GM12878 (cell line): ENCODE measurements around the gene DNAJA4. TPM values are rescaled to one million over a fixed set of nuclear protein-coding genes. Genes with fewer than 3 reads are reported as not detected.

ENCODE experiments used
- ATAC-seq: fragments of 200-7000 bp; cut with Tn5 transposase; 3 replicates; pipeline ENCODE4 v1.9.1; 2020; ENCODE audit warnings: mild to moderate bottlenecking, moderate library complexity
- BruUV-seq: library from RNA; stranded (reverse); fragments of 400-500 nt; replicated peaks from 2 replicates; lab custom pipeline; 2021; lab: Mats Ljungman, UMichigan
- CTCF ChIA-PET: fragments of 300-600 bp; sonication (Branson Sonifier 250); formaldehyde crosslinking; extraction: SDS; loops from one replicate; lab custom pipeline; 2021; ENCODE audit warnings: inconsistent platforms; lab: Yijun Ruan, JAX
- POLR2A ChIA-PET: fragments of 350-600 bp; formaldehyde crosslinking; extraction: SDS; loops from one replicate; lab custom pipeline; 2021; ENCODE audit warnings: inconsistent platforms; lab: Charles Lee
- RAD21 ChIA-PET: fragments of 300-600 bp; sonication (Branson Sonifier 250); formaldehyde crosslinking; loops from one replicate; lab custom pipeline; 2023; ENCODE audit warnings: antibody characterized with exemption; ENCODE audit not compliant: unreplicated experiment; lab: Charles Lee
- SMC1A ChIA-PET: fragments of 300-600 bp; sonication (Branson Sonifier 250); formaldehyde crosslinking; loops from one replicate; lab custom pipeline; 2023; ENCODE audit not compliant: unreplicated experiment, uncharacterized antibody; lab: Charles Lee
- DNase-seq: peaks from one replicate; pipeline ENCODE4 v3.0.0-alpha.2; 2011; ENCODE audit warnings: low read depth, low spot score
- FAIRE-seq: peaks from 3 replicates; lab custom pipeline; 2011; peaks lifted over from hg19 to GRCh38; lab: Jason Lieb, UNC
- H2AFZ ChIP-seq: 2 replicates; pipeline ENCODE4 v1.6.0; 2011; ENCODE audit warnings: low read depth, low read length, control low read depth; ENCODE audit not compliant: control insufficient read depth
- H3K27ac ChIP-seq: 2 replicates; pipeline ENCODE4 v1.5.1; 2011; ENCODE audit warnings: control low read depth; ENCODE audit not compliant: control insufficient read depth, insufficient read depth
- H3K27me3 ChIP-seq, 2 experiments: replicated peaks in 1 of 2; 2 replicates each; pipeline versions ENCODE4 v1.6.0 to v1.6.1; 2011; ENCODE audit warnings: low read length in 1 of 2; ENCODE audit not compliant: control insufficient read depth in 2 of 2, insufficient read depth in 2 of 2
- H3K36me3 ChIP-seq, 2 experiments: 2 replicates each; pipeline ENCODE4 v1.5.1; 2011; ENCODE audit warnings: low read length in 1 of 2; ENCODE audit not compliant: control insufficient read depth in 2 of 2, insufficient read depth in 2 of 2
- H3K4me1 ChIP-seq: 2 replicates; pipeline ENCODE4 v1.6.1; 2011; ENCODE audit warnings: mild to moderate bottlenecking, low read length, moderate library complexity, mixed read lengths; ENCODE audit not compliant: control insufficient read depth, insufficient read depth
- H3K4me2 ChIP-seq: 2 replicates; pipeline ENCODE4 v1.6.0; 2011; ENCODE audit warnings: control low read depth; ENCODE audit not compliant: control insufficient read depth, insufficient read depth
- H3K4me3 ChIP-seq: fragments of 200-600 bp; sonication (generic); 2 replicates; pipeline ENCODE4 v1.5.1; 2016
- H3K79me2 ChIP-seq: 2 replicates; pipeline ENCODE4 v1.6.0; 2011; ENCODE audit warnings: low read length; ENCODE audit not compliant: control insufficient read depth, insufficient read depth
- H3K9ac ChIP-seq: 2 replicates; pipeline ENCODE4 v1.8.0; 2011; ENCODE audit warnings: low read length, control low read depth, mixed read lengths; ENCODE audit not compliant: control insufficient read depth, insufficient read depth
- H3K9me3 ChIP-seq: replicated peaks from 3 replicates; pipeline ENCODE4 v1.5.1; 2011; ENCODE audit warnings: mild to moderate bottlenecking, low read length; ENCODE audit not compliant: control insufficient read depth, insufficient read depth
- H4K20me1 ChIP-seq: 2 replicates; pipeline ENCODE4 v1.6.0; 2011; ENCODE audit not compliant: control insufficient read depth, insufficient read depth
- BACH1 ChIP-seq: fragments of 450-650 bp; IDR thresholded peaks from 2 replicates; pipeline ENCODE4 v1.6.1; 2017; ENCODE audit warnings: mild to moderate bottlenecking, borderline replicate concordance
- CBX5 ChIP-seq: sonication (generic); IDR thresholded peaks from 2 replicates; pipeline ENCODE4 v1.6.1; 2016; ENCODE audit warnings: low read depth, moderate library complexity, mild to moderate bottlenecking, inconsistent platforms
- CREB1 ChIP-seq: IDR thresholded peaks from 2 replicates; pipeline ENCODE4 v1.6.1; 2012; ENCODE audit warnings: low read depth, mild to moderate bottlenecking, inconsistent platforms
- EZH2 ChIP-seq: IDR thresholded peaks from 2 replicates; pipeline ENCODE4 v1.6.1; 2012; ENCODE audit warnings: low read depth, mild to moderate bottlenecking, control low read depth, inconsistent platforms, low read length, borderline replicate concordance; ENCODE audit not compliant: control insufficient read depth
- GATAD2B ChIP-seq: fragments of 450-650 bp; conservative IDR thresholded peaks from 2 replicates; pipeline ENCODE4 v1.6.1; 2017; ENCODE audit warnings: low read depth, mild to moderate bottlenecking, moderate library complexity
- KAT2A ChIP-seq: conservative IDR thresholded peaks from 2 replicates; pipeline ENCODE4 v1.6.1; 2011; ENCODE audit warnings: low read depth, low read length; ENCODE audit not compliant: control insufficient read depth
- MEF2A ChIP-seq: IDR thresholded peaks from 2 replicates; pipeline ENCODE4 v1.6.1; 2011; ENCODE audit warnings: low read depth, mild to moderate bottlenecking, low read length, moderate library complexity; ENCODE audit not compliant: insufficient read depth
- RELA ChIP-seq: fragments of 450-650 bp; IDR thresholded peaks from 2 replicates; pipeline ENCODE4 v1.8.0; 2014; ENCODE audit warnings: borderline replicate concordance; ENCODE audit not compliant: partially characterized antibody
- RFX5 ChIP-seq: IDR thresholded peaks from 2 replicates; pipeline ENCODE4 v1.6.1; 2011; ENCODE audit warnings: low read depth, low read length, improper control_type of control experiment
- SMARCA5 ChIP-seq: fragments of 450-650 bp; IDR thresholded peaks from 2 replicates; pipeline ENCODE4 v1.6.1; 2017; ENCODE audit warnings: mild to moderate bottlenecking
- STAT3 ChIP-seq: IDR thresholded peaks from 2 replicates; pipeline ENCODE4 v1.6.1; 2011; ENCODE audit warnings: low read depth, low read length, improper control_type of control experiment
- TBL1XR1 ChIP-seq: IDR thresholded peaks from 2 replicates; pipeline ENCODE4 v1.6.1; 2012; ENCODE audit warnings: low read depth, low read length, improper control_type of control experiment
- YBX1 ChIP-seq: fragments of 450-650 bp; IDR thresholded peaks from 2 replicates; pipeline ENCODE4 v1.6.1; 2016; ENCODE audit warnings: antibody characterized with exemption
- ZNF207 ChIP-seq: fragments of 450-650 bp; IDR thresholded peaks from 2 replicates; pipeline ENCODE4 v1.6.1; 2014; ENCODE audit warnings: antibody characterized with exemption, mild to moderate bottlenecking, borderline replicate concordance
- WGBS: methylation state at CpG from one replicate; pipeline ENCODE4 v1.1.6; 2016; ENCODE audit warnings: low lambda C conversion rate; ENCODE audit not compliant: insufficient replicate concordance, insufficient coverage; ENCODE audit errors: missing lambda C conversion rate; 5-methylcytosine and 5-hydroxymethylcytosine counted together
- in situ Hi-C: fragments of 300-500 bp; cut with MboI; formaldehyde crosslinking; loops from 9 replicates; pipeline ENCODE4 v1.14.3; 2018; ENCODE audit warnings: mixed read lengths
- intact Hi-C: fragments of 100-400 bp; cut with micrococcal nuclease; formaldehyde crosslinking; loops from one replicate; pipeline ENCODE4 v1.14.2; 2022; ENCODE audit not compliant: unreplicated experiment
- polyA plus RNA-seq, 11 experiments: library from polyadenylated mRNA; depleted of rRNA in 4 of 11; unstranded in 6 of 11; stranded (reverse) in 5 of 11; fragments of >200 nt; fragmentation: Nextera tagmentation in 4 of 11; fragmentation: Illumina TruSeq in 1 of 11; extraction: Ambion mirVana in 4 of 11; extraction: Trizol in 1 of 11; gene quantifications; 1 replicate in 1 of 11; 2 replicates in 10 of 11; pipeline versions ENCODE4 v1.2.1 to v1.2.3, GENCODE V29; 2011 to 2016; ENCODE audit warnings: inconsistent platforms in 2 of 11, missing spikeins in 2 of 11, low read depth in 1 of 11
- total RNA-seq, 4 experiments: library from RNA; depleted of rRNA in 3 of 4; stranded (reverse); fragments of >200 nt in 3 of 4; fragmentation: Illumina TruSeq in 1 of 4; extraction: Trizol in 1 of 4; gene quantifications; 2 replicates each; pipeline versions ENCODE4 v1.2.1 to v1.2.3, GENCODE V29; 2013 to 2021
- TF ChIP-seq, protein P1 (sequence below): IDR thresholded peaks from 2 replicates; pipeline ENCODE4 v1.6.1; 2012; ENCODE audit warnings: low read depth, low read length, improper control_type of control experiment
- TF ChIP-seq, protein P2 (sequence below): fragments of 450-650 bp; IDR thresholded peaks from 2 replicates; pipeline ENCODE4 v1.6.1; 2017; ENCODE audit warnings: mild to moderate bottlenecking, moderate library complexity

Gene DNAJA4
- total and polyA plus RNA-seq, 10 of the 15 experiments (the other 5 are each of a cell fraction or from before 2014, with no cell fraction given) = 0.01 to 10.4 (median 4.1) TPM

DNA sequence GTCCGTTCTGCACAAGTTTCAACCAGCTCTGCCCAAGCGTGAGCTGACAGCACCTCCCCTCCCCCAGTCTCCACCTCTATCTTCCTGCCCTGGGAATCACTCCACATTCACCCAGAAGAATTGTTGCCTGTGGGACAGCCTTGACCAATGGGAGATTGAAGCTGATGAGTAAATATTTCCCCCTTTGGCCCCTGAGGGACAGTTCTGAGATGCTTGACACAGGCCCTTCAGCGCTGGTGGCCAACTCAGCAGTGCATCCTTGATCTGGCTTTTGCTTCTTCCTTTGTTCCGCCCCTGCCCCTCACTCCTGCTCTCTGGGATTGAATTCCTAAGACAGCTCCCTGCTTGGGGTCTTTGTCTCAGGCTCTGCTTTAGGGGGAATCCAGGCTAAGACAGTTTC, 48.2 kb downstream of the DNAJA4 start:
- 62% methylated on average over 4 of the region's 4 CpGs for WGBS
- POLR2A ChIA-PET = no interaction called here
- intact Hi-C loops (no loop called here), in situ Hi-C loops (loop anchor here (10.0 kb wide), 1 partner anchor 102 kb away; no protein-coding TSS in a partner anchor)
- H3K79me2 ChIP-seq = no peaks in the 10 kb centered on the region
- H3K27ac ChIP-seq = no peak overlapping the region
- no peaks in the 10 kb centered on the region; the same call in 1 of the 2 replicates for H3K4me1 ChIP-seq
- H3K9ac ChIP-seq = no peak overlapping the region
- TF ChIP-seq CBX5 (no peak), EZH2 (no peak), CREB1 (no peak), YBX1 (no peak), ZNF207 (no peak), RELA (no peak), RFX5 (no peak), GATAD2B (no peak), BACH1 (no peak), KAT2A (no peak), SMARCA5 (no peak), STAT3 (no peak), MEF2A (no peak), TBL1XR1 (no peak)
- TF ChIP-seq, protein P1, sequence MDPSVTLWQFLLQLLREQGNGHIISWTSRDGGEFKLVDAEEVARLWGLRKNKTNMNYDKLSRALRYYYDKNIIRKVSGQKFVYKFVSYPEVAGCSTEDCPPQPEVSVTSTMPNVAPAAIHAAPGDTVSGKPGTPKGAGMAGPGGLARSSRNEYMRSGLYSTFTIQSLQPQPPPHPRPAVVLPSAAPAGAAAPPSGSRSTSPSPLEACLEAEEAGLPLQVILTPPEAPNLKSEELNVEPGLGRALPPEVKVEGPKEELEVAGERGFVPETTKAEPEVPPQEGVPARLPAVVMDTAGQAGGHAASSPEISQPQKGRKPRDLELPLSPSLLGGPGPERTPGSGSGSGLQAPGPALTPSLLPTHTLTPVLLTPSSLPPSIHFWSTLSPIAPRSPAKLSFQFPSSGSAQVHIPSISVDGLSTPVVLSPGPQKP = no peak
- TF ChIP-seq, protein P2, sequence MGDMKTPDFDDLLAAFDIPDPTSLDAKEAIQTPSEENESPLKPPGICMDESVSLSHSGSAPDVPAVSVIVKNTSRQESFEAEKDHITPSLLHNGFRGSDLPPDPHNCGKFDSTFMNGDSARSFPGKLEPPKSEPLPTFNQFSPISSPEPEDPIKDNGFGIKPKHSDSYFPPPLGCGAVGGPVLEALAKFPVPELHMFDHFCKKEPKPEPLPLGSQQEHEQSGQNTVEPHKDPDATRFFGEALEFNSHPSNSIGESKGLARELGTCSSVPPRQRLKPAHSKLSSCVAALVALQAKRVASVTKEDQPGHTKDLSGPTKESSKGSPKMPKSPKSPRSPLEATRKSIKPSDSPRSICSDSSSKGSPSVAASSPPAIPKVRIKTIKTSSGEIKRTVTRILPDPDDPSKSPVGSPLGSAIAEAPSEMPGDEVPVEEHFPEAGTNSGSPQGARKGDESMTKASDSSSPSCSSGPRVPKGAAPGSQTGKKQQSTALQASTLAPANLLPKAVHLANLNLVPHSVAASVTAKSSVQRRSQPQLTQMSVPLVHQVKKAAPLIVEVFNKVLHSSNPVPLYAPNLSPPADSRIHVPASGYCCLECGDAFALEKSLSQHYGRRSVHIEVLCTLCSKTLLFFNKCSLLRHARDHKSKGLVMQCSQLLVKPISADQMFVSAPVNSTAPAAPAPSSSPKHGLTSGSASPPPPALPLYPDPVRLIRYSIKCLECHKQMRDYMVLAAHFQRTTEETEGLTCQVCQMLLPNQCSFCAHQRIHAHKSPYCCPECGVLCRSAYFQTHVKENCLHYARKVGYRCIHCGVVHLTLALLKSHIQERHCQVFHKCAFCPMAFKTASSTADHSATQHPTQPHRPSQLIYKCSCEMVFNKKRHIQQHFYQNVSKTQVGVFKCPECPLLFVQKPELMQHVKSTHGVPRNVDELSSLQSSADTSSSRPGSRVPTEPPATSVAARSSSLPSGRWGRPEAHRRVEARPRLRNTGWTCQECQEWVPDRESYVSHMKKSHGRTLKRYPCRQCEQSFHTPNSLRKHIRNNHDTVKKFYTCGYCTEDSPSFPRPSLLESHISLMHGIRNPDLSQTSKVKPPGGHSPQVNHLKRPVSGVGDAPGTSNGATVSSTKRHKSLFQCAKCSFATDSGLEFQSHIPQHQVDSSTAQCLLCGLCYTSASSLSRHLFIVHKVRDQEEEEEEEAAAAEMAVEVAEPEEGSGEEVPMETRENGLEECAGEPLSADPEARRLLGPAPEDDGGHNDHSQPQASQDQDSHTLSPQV = no peak
- no peaks in the 10 kb centered on the region for H4K20me1 ChIP-seq
- FAIRE-seq (no peak), ATAC-seq (no peak), DNase-seq (no peak)
- CTCF ChIA-PET = interaction anchor here (0.6 to 13.8 kb wide), 6 partner anchors 11 to 117 kb away, joined by 3 to 175 read pairs (median 6); no protein-coding TSS in a partner anchor
- BruUV-seq = no TSS peak
- SMC1A ChIA-PET = interaction anchor here (1.5 to 1.6 kb wide), 2 partner anchors 13 to 103 kb away, joined by 4 to 5 read pairs; partner anchors contain the start of gene SKIC8
- no peaks in the 10 kb centered on the region for H3K27me3 ChIP-seq
- H2AFZ ChIP-seq = no peak overlapping the region
- RAD21 ChIA-PET = no interaction called here
- H3K4me2 ChIP-seq = no peak overlapping the region
- no peak overlapping the region for H3K4me3 ChIP-seq
- H3K36me3 ChIP-seq = no peaks in the 10 kb centered on the region
- no peaks in the 10 kb centered on the region for H3K9me3 ChIP-seq
